ENCODE measurements around the gene GOLT1A.

Gene GOLT1A

GRCh38 chr1:204169858-204170257, 43.9 kb downstream of the GOLT1A start:
- DNase-seq (ENCODE audit: low read depth): no peak
- TF ChIP-seq CTCF (IDR thresholded peaks at IDR 0.05; ENCODE audit: low read depth, low read length, missing control alignments): no peak
- H3K4me3 ChIP-seq (ENCODE audit: low read depth, low read length): no peak overlapping the region
- in situ Hi-C loops (cut with HindIII; ENCODE audit: low sequenced_read_pairs): no loop called here

GRCh38 chr1:204167730-204168129, 46.1 kb downstream of the GOLT1A start:
- in situ Hi-C loops (cut with HindIII; ENCODE audit: low sequenced_read_pairs): no loop called here
- H3K4me3 ChIP-seq (ENCODE audit: low read depth, low read length): no peak overlapping the region
- TF ChIP-seq CTCF (IDR thresholded peaks at IDR 0.05; ENCODE audit: low read depth, low read length, missing control alignments): no peak
- no peak for DNase-seq (ENCODE audit: low read depth)

GRCh38 chr1:204166219-204166618, 47.6 kb downstream of the GOLT1A start, which contains the start of gene REN:
Gene REN (minus strand): TSS chr1:204166337. CDS start chr1:204166293, 44 bp downstream.
- no peak within 1 kb of the TSS for H3K4me3 ChIP-seq (ENCODE audit: low read depth, low read length)
- no peak for TF ChIP-seq CTCF (IDR thresholded peaks at IDR 0.05; ENCODE audit: low read depth, low read length, missing control alignments)
- in situ Hi-C loops (cut with HindIII; ENCODE audit: low sequenced_read_pairs): no loop called here
- no peak for DNase-seq (ENCODE audit: low read depth)

GRCh38 chr1:204162494-204163074, 51.2 kb downstream of the GOLT1A start:
- peak; percentile 16 for DNase-seq (ENCODE audit: low read depth)
- peak; percentile 99 for TF ChIP-seq CTCF (IDR thresholded peaks at IDR 0.05; ENCODE audit: low read depth, low read length, missing control alignments)
- no peak overlapping the region for H3K4me3 ChIP-seq (ENCODE audit: low read depth, low read length)
- in situ Hi-C loops (cut with HindIII; ENCODE audit: low sequenced_read_pairs): no loop called here

- TF ChIP-seq CTCF (IDR thresholded peaks at IDR 0.05; ENCODE audit: low read depth, low read length, missing control alignments): no peak
- no peak for DNase-seq (ENCODE audit: low read depth)
- H3K4me3 ChIP-seq (ENCODE audit: low read depth, low read length): no peak overlapping the region
- in situ Hi-C loops (cut with HindIII; ENCODE audit: low sequenced_read_pairs): no loop called here
Measured at GRCh38 chr1:204161609-204162493, 51.9 kb downstream of the GOLT1A start.

GRCh38 chr1:204157962-204158361, 55.8 kb downstream of the GOLT1A start:
- DNase-seq (ENCODE audit: low read depth): no peak
- TF ChIP-seq CTCF (IDR thresholded peaks at IDR 0.05; ENCODE audit: low read depth, low read length, missing control alignments): no peak
- H3K4me3 ChIP-seq (ENCODE audit: low read depth, low read length): no peak overlapping the region
- in situ Hi-C loops (cut with HindIII; ENCODE audit: low sequenced_read_pairs): loop anchor here (5.0 kb wide), 1 partner anchor 54 kb away; the partner anchor contains the start of gene GOLT1A

Measured in astrocyte of the cerebellum (primary cell).